HG03565 (cell line): Measurements from ENCODE around the gene CES4A.
A peak's percentile ranks its signal among the peaks of the same experiment; 100 is the strongest.
"Not testable (repeated sequence)": the region's sequence is repeated elsewhere in the genome, so short reads cannot be mapped to it uniquely, and the experiment has no call there.

Experiments
- ATAC-seq: cut with Tn5 transposase; IDR thresholded peaks from one replicate; pipeline ENCODE4 v1.9.1; 2021; ENCODE audit warnings: mild to moderate bottlenecking, moderate library complexity; ENCODE audit not compliant: unreplicated experiment

Gene CES4A

DNA sequence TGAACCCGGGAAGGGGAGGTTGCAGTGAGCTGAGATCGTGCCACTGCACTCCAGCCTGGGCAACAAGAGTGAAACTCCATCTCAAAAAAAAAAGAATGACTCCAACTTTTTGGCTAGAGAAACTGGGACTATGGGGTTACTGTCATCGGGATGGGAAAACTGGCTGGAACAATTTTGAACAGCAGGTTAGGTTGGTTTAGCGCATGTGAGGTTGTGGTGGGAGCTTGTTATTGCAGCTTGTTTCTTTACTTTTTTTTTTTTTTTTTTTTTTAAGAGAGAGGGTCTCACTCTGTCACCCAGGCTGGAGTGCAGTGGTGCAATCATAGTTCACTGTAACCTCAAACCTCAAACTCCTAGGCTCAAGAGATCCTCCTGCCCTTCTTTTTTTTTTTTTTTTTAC lies 53.1 kb downstream of the CES4A start:
- ATAC-seq = not testable (repeated sequence)

- no peak for ATAC-seq
These were observed 55.0 kb downstream of the CES4A start for GRCh38 chr16:67043420-67043819.

- no peak for ATAC-seq
These were observed 62.4 kb downstream of the CES4A start for GRCh38 chr16:67050796-67051195.

GRCh38 chr16:67052399-67052798 lies 64.0 kb downstream of the CES4A start:
- ATAC-seq = no peak

- ATAC-seq = no peak
These were observed 65.5 kb downstream of the CES4A start for GRCh38 chr16:67053767-67054334.

GRCh38 chr16:67054901-67055300 lies 66.5 kb downstream of the CES4A start:
- no peak for ATAC-seq

- peak; percentile 70 for ATAC-seq
These were observed 67.5 kb downstream of the CES4A start for GRCh38 chr16:67055712-67056487.
